GM21737 (cell line): Measurements from ENCODE around the gene DSCAM.

Experiments
- ATAC-seq: cut with Tn5 transposase; IDR thresholded peaks from one replicate; pipeline ENCODE4 v1.9.1; 2021; ENCODE audit warnings: mild to moderate bottlenecking, moderate library complexity; ENCODE audit not compliant: unreplicated experiment

Gene DSCAM

GRCh38 chr21:40402884-40403582 is 443.9 kb downstream of the DSCAM start:
- ATAC-seq = no peak

- no peak for ATAC-seq
These were observed 451.2 kb downstream of the DSCAM start for GRCh38 chr21:40395732-40396131.

GRCh38 chr21:40393066-40393465 is 453.9 kb downstream of the DSCAM start:
- ATAC-seq = no peak

GRCh38 chr21:40388046-40388445 is 458.9 kb downstream of the DSCAM start:
- no peak for ATAC-seq

- ATAC-seq = no peak
These were observed 459.8 kb downstream of the DSCAM start for GRCh38 chr21:40386981-40387747.

- ATAC-seq = no peak
These were observed 460.6 kb downstream of the DSCAM start for GRCh38 chr21:40386294-40386911.

- ATAC-seq = no peak
These were observed 461.1 kb downstream of the DSCAM start for GRCh38 chr21:40385883-40386282.

GRCh38 chr21:40383951-40384350 is 463.0 kb downstream of the DSCAM start:
- ATAC-seq = no peak

GRCh38 chr21:40381111-40381510 is 465.8 kb downstream of the DSCAM start:
- ATAC-seq = no peak

- no peak for ATAC-seq
These were observed 466.8 kb downstream of the DSCAM start for GRCh38 chr21:40379881-40380810.

GRCh38 chr21:40377135-40377534 is 469.8 kb downstream of the DSCAM start:
- ATAC-seq = no peak

GRCh38 chr21:40373761-40374160 is 473.2 kb downstream of the DSCAM start:
- no peak for ATAC-seq

- no peak for ATAC-seq
These were observed 474.5 kb downstream of the DSCAM start for GRCh38 chr21:40372506-40372905.

GRCh38 chr21:40371329-40371728 is 475.6 kb downstream of the DSCAM start:
- no peak for ATAC-seq

- no peak for ATAC-seq
These were observed 490.3 kb downstream of the DSCAM start for GRCh38 chr21:40356644-40357043.

GRCh38 chr21:40355076-40355475 is 491.9 kb downstream of the DSCAM start:
- no peak for ATAC-seq

GRCh38 chr21:40351006-40351405 is 496.0 kb downstream of the DSCAM start:
- ATAC-seq = no peak

- ATAC-seq = no peak
These were observed 497.4 kb downstream of the DSCAM start for GRCh38 chr21:40349591-40349990.

GRCh38 chr21:40345711-40346321 is 501.1 kb downstream of the DSCAM start:
- ATAC-seq = no peak

- ATAC-seq = no peak
These were observed 506.6 kb downstream of the DSCAM start for GRCh38 chr21:40340357-40340756.
